ENCODE results near the gene C10orf88. TPM values are rescaled to one million over a fixed set of nuclear protein-coding genes. Genes with fewer than 3 reads are reported as not detected.

Gene C10orf88
- 12.3 and 19.0 TPM in 2 replicates for total RNA-seq

GRCh38 chr10:122953902-122954730 lies at the start of gene C10orf88:
C10orf88 (minus strand) TSS chr10:122954227; CDS start chr10:122954178, 49 bp downstream.

GRCh38 chr10:122980209-122981065 lies 26.4 kb upstream of the C10orf88 start, which contains the start of gene PSTK:
PSTK (plus strand) TSS chr10:122980401; CDS start chr10:122980480, 79 bp downstream.

GRCh38 chr10:122910310-122910709 lies 43.7 kb downstream of the C10orf88 start, which contains the start of gene FAM24A:
FAM24A (plus strand) TSS chr10:122910610; CDS start chr10:122911635, 1,025 bp downstream.

Other genes with a start within 250 kb of the C10orf88 start
- 0.30 and 0.52 TPM in 2 replicates for gene CUZD1, start 108.4 kb downstream of the C10orf88 start, total RNA-seq
- gene FAM24B, start 74.6 kb downstream of the C10orf88 start, total RNA-seq = 2.2 and 2.7 TPM in 2 replicates
- gene FAM24A, start 43.6 kb downstream of the C10orf88 start, total RNA-seq = not detected in 2 replicates
- 2.9 and 4.1 TPM in 2 replicates for gene PSTK, start 26.2 kb upstream of the C10orf88 start, total RNA-seq
- gene IKZF5, start 54.6 kb upstream of the C10orf88 start, total RNA-seq = 3.3 and 3.8 TPM in 2 replicates
- gene ACADSB, start 54.8 kb upstream of the C10orf88 start, total RNA-seq = 4.9 and 6.2 TPM in 2 replicates
- not detected in 2 replicates for gene HMX3, start 181.7 kb upstream of the C10orf88 start, total RNA-seq
- gene HMX2, start 193.9 kb upstream of the C10orf88 start, total RNA-seq = not detected in 2 replicates
- 145 and 169 TPM in 2 replicates for gene BUB3, start 200.2 kb upstream of the C10orf88 start, total RNA-seq